Renal cortex interstitium (tissue), 11 donors: ENCODE results near the gene DCLRE1C. TPM values are rescaled to one million over a fixed set of nuclear protein-coding genes. Genes with fewer than 3 reads are reported as not detected.
"Not testable (repeated sequence)": the region's sequence is repeated elsewhere in the genome, so short reads cannot be mapped to it uniquely, and the experiment has no call there.

Source experiments
- DNase-seq, 11 donors: peaks; one replicate each; pipeline ENCODE4 v3.0.0-alpha.2; 2013; ENCODE audit warnings: low read depth in 9 of 11, low spot score in 4 of 11; ENCODE audit errors: extremely low read depth in 1 of 11
- polyA plus RNA-seq, 3 donors: library from polyadenylated mRNA; unstranded; fragments of 120-200 nt; gene quantifications; one replicate each; pipeline ENCODE4 v1.2.1, GENCODE V29; 2013; ENCODE audit not compliant: insufficient read length in 3 of 3

The DCLRE1C gene
- polyA plus RNA-seq, 3 donors, result 15.2 to 19.7 (median 17.0) TPM

DNA sequence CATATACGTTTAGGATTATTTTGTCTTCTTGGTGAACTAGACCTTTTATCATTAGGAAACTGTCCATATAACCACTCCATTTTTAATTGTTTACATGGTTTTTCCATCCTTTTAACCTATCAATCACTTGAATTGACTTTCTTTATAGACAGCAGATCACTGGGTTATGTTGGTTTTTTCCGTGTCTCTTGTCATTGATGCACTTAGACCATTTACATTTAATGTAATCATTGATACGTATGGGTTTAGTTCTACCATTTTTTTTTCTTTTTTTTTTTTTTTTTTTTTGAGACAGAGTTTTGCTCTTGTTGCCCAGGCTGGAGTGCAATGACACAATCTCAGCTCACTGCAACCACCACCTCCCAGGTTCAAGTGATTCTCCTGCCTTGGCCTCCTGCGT, 46.3 kb downstream of the DCLRE1C start:
- DNase-seq, result not testable (repeated sequence)

DNA sequence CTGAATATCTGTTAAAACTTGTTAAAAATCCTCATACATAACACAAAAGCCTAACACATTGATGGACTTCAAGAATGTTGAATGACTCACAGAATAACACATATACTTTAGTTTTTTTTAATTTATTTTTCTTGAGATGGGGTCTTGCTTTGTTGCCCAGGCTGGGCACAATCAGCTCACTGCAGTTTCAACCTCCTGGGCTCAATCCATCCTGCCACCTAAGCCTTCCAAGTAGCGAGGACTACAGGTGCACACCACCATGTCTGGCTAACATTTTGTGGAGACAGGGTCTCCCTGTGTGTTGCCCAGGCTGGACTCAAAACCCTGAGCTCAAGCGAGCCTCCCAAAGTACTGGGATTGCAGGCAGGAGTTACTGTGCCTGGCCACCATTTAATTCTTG, 47.1 kb downstream of the DCLRE1C start:
- DNase-seq, result no peak

GRCh38 chr10:14905890-14906289, 48.0 kb downstream of the DCLRE1C start:
- DNase-seq, result no peak

DNA sequence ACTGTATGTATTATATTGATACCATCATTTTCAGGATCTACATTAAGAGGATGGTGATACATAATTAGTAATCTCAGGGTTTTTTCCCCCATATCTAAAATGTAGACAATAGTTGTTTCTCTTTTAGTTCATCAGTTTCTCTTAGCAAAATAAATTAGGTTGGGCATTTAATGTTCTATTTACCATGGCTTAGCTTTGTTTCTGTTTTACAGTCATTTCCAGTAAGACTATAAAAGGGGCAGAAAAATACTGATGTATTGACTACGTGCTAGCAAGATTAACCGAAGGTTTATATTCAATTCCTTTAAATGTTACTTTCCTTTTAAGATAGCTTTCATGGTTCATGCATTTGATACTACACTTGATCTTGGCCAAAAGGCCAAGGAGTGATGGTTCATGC, 49.0 kb downstream of the DCLRE1C start:
- no peak for DNase-seq

DNA sequence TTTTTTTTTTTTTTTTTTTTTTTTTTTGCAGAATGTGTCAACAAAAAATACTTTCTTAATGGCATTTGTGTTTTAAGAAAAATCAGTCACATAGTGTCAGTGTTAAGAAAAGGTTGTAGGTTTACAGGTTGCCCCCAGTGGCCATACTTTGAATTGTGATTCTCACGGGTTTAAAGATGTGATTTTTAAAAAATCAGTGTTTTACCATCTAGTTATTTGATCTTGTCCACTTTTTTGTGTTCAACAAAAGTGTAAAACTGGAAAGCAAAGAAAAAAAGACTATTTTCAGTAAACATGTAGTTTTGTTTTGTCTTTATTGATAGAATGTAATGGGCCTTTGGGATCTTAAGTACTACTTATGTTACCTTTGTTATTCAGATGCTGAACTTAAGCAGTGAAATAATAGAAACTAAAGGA, 49.6 kb downstream of the DCLRE1C start:
- peak in 2 of 11 donors; percentile 9 to 22 for DNase-seq

DNA sequence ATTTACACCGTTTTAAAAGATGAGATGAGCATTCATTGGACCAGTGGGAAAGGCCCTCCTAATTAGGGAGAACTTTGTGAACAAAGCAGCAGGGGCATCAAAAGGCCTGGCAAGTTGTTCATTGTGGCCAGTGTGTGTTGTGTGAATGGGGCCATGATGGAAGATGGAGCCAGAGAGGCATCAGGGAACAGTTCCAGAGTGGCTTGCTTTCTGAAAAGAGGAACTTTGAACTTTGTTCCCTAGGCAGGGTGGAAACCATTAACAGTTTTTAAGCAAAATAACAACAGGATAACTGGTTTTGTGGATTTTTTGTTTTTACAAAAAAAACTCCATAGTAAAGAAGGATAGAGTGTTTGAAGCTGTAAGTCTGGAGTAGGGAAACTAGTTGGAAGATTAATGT, 62.7 kb downstream of the DCLRE1C start:
- no peak for DNase-seq

DNA sequence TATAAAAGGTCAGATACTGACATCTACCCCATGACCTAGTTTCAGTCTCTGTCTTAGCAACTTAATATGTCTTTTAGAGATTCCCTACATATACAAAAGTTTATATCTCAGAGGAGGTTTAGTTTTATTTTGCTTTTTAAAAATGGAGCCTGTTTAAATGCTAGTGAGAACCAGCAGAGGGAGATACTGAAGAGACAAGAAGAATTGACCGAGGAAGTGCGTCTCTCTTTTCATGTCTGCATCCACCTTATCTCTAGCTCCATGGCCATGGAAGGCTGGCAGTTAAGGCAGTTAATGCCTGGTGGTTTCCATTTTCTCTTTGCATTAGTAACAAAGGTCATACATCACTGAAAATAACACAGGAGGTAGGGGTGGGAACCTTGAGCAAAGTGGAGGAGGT, 64.6 kb downstream of the DCLRE1C start:
- no peak for DNase-seq

- no peak for DNase-seq
Observed at GRCh38 chr10:14884082-14884481, 69.8 kb downstream of the DCLRE1C start.

GRCh38 chr10:14880229-14880628, 73.7 kb downstream of the DCLRE1C start:
- DNase-seq, result peak in 2 of 11 donors; percentile 8 to 14

GRCh38 chr10:14879928-14880193, 74.0 kb downstream of the DCLRE1C start:
- DNase-seq, result no peak

GRCh38 chr10:14879124-14879927, 74.6 kb downstream of the DCLRE1C start:
- DNase-seq, result peak in 7 of 11 donors; percentile 16 to 25 (median 22)

GRCh38 chr10:14878266-14879123, 75.4 kb downstream of the DCLRE1C start, which contains the start of gene SUV39H2:
SUV39H2 (plus strand) TSS chr10:14878866; CDS start chr10:14878889, 23 bp downstream.
- peak; percentile 84 to 97 (median 95) for DNase-seq

- no peak for DNase-seq
Observed at GRCh38 chr10:14876764-14877163, 77.1 kb downstream of the DCLRE1C start.

DNA sequence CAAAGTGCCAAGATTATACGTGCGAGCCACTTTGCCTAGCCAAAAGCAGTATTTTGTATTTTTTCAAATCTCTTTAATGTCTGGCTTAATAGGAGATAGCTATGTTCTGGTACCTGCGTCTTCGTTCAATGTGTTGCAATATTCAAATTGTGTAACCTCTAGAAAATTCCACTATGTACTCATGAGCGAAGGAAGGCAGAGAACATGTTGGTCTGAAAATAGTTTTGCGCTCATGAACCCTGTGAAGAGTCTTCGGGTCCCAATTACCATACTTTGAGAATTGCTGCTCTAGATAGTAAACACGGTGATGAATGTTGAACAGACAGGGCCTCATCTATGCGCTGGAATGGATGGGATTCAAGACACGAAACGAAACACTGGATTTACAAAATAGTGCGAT, 78.0 kb downstream of the DCLRE1C start:
- DNase-seq, result no peak

DNA sequence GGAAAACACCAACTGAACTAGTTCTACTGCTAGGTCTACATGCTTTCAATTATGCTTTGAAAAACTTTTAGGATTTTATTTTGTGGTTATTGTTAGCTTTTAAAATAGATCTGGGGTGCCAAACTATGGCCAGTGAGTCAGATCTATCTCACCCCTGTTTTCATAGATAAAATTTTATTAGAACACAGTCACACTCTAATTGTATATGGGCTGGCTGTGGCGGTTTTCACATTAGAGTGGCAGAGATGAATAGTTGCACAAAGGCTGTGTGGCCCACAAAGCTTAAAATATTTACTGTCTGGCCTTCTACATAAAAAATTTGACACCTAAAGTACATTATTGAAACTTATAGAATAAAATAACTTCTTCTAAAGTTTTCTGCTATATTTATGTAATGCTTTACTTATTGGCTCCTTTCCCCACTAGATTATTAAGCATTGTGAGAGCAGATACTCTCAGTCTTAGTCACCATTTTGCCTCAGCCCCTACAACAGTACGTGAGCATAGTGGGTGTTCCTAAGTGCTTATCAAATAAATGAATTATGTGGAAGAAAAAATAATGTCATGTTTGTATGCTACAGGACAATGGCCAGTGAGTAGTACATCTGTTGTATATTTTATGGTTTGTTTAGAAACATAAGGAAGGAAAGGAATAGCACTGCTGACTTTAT, 80.7 kb downstream of the DCLRE1C start:
- DNase-seq, result no peak

DNA sequence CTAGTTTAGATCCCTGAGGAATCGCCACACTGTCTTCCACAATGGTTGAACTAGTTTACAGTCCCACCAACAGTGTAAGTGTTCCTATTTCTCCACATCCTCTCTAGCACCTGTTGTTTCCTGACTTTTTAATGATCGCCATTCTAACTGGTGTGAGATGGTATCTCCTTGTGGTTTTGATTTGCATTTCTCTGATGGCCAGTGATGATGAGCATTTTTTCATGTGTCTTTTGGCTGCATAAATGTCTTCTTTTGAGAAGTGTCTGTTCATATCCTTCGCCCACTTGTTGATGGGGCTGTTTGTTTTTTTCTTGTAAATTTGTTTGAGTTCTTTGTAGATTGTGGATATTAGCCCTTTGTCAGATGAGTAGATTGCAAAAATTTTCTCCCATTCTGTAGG, 89.0 kb downstream of the DCLRE1C start:
- not testable (repeated sequence) for DNase-seq

DNA sequence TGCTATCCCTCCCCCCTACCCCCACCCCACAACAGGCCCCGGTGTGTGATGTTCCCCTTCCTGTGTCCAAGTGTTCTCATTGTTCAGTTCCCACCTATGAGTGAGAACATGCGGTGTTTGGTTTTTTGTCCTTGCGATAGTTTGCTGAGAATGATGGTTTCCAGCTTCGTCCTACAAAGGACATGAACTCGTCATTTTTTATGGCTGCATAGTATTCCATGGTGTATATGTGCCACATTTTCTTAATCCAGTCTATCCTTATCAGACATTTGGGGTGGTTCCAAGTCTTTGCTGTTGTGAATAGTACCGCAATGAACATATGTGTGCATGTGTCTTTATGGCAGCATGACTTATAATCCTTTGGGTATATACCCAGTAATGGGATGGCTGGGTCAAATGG, 89.4 kb downstream of the DCLRE1C start:
- DNase-seq, result not testable (repeated sequence)

DNA sequence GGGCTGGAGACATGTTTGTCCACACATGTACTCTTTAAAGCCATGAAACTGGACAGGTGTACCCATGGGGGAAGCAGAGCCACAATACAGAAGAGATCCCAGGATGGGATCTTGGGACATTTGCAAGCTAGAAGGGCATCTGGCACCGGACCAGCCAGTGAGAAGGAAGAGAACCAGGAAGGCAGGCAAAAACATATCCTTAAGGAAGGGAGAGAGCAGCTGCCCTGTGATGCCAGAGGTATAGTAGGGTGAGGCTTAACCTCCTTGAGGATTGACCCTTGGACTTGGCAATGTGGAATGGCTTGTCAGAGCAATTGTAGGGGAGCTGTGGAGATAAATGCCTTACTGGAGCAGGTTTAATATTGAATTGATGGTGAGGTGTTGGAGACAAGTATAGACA, 93.1 kb downstream of the DCLRE1C start:
- no peak for DNase-seq

- DNase-seq, result no peak
Observed at GRCh38 chr10:14859775-14860174, 94.1 kb downstream of the DCLRE1C start.

- no peak for DNase-seq
Observed at GRCh38 chr10:14859043-14859442, 94.9 kb downstream of the DCLRE1C start.
